ENCODE measurements around the gene SLCO2A1.

DNA sequence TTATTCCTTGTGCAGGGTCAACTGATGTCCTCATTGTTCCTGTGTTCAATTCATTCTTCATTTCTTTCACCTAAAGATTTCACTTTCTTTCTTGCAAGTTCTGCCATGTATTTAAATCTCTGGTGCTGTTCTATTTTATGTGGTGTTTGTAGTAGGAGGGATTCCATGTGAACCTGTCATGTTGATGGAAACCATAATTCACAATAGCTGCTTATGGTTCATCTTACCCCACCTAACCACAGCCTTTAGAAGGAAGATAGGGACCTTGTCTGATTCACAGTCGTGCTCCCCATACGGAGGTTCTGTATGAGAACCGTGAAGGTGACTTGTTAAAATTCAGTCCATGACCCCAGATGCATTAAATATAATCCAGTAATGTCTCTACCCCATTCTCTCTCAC, 21.9 kb downstream of the SLCO2A1 start:
- TF ChIP-seq, protein P1, sequence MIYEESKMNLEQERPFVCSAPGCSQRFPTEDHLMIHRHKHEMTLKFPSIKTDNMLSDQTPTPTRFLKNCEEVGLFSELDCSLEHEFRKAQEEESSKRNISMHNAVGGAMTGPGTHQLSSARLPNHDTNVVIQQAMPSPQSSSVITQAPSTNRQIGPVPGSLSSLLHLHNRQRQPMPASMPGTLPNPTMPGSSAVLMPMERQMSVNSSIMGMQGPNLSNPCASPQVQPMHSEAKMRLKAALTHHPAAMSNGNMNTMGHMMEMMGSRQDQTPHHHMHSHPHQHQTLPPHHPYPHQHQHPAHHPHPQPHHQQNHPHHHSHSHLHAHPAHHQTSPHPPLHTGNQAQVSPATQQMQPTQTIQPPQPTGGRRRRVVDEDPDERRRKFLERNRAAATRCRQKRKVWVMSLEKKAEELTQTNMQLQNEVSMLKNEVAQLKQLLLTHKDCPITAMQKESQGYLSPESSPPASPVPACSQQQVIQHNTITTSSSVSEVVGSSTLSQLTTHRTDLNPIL (CRISPR knock-in tag; IDR thresholded peaks at IDR 0.05; ENCODE audit: low read depth) = no peak
- no peak for TF ChIP-seq ZNF565 (CRISPR knock-in tag; conservative IDR thresholded peaks at IDR 0.05; ENCODE audit: low read depth)
- no peak for TF ChIP-seq RARB (CRISPR knock-in tag; IDR thresholded peaks at IDR 0.05)
- TF ChIP-seq ARNTL (CRISPR knock-in tag; IDR thresholded peaks at IDR 0.05; ENCODE audit: borderline replicate concordance, low read depth) = no peak
- TF ChIP-seq ZNF70 (CRISPR knock-in tag; IDR thresholded peaks at IDR 0.05) = no peak
- TF ChIP-seq, protein P2, sequence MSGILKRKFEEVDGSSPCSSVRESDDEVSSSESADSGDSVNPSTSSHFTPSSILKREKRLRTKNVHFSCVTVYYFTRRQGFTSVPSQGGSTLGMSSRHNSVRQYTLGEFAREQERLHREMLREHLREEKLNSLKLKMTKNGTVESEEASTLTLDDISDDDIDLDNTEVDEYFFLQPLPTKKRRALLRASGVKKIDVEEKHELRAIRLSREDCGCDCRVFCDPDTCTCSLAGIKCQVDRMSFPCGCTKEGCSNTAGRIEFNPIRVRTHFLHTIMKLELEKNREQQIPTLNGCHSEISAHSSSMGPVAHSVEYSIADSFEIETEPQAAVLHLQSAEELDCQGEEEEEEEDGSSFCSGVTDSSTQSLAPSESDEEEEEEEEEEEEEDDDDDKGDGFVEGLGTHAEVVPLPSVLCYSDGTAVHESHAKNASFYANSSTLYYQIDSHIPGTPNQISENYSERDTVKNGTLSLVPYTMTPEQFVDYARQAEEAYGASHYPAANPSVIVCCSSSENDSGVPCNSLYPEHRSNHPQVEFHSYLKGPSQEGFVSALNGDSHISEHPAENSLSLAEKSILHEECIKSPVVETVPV (CRISPR knock-in tag; IDR thresholded peaks at IDR 0.05) = no peak
- no peak for TF ChIP-seq ZFP30 (CRISPR knock-in tag; IDR thresholded peaks at IDR 0.05)
- no peak for TF ChIP-seq ZFP3 (CRISPR knock-in tag; IDR thresholded peaks at IDR 0.05)
- TF ChIP-seq SNAI2 (CRISPR knock-in tag; IDR thresholded peaks at IDR 0.05) = no peak
- TF ChIP-seq, protein P3, sequence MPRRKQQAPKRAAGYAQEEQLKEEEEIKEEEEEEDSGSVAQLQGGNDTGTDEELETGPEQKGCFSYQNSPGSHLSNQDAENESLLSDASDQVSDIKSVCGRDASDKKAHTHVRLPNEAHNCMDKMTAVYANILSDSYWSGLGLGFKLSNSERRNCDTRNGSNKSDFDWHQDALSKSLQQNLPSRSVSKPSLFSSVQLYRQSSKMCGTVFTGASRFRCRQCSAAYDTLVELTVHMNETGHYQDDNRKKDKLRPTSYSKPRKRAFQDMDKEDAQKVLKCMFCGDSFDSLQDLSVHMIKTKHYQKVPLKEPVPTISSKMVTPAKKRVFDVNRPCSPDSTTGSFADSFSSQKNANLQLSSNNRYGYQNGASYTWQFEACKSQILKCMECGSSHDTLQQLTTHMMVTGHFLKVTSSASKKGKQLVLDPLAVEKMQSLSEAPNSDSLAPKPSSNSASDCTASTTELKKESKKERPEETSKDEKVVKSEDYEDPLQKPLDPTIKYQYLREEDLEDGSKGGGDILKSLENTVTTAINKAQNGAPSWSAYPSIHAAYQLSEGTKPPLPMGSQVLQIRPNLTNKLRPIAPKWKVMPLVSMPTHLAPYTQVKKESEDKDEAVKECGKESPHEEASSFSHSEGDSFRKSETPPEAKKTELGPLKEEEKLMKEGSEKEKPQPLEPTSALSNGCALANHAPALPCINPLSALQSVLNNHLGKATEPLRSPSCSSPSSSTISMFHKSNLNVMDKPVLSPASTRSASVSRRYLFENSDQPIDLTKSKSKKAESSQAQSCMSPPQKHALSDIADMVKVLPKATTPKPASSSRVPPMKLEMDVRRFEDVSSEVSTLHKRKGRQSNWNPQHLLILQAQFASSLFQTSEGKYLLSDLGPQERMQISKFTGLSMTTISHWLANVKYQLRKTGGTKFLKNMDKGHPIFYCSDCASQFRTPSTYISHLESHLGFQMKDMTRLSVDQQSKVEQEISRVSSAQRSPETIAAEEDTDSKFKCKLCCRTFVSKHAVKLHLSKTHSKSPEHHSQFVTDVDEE (CRISPR knock-in tag; IDR thresholded peaks at IDR 0.05) = no peak
- no peak for TF ChIP-seq TCF4 (CRISPR knock-in tag; IDR thresholded peaks at IDR 0.05; ENCODE audit: borderline replicate concordance)
- TF ChIP-seq CSDC2 (CRISPR knock-in tag; IDR thresholded peaks at IDR 0.05) = no peak
- TF ChIP-seq TOX (CRISPR knock-in tag; IDR thresholded peaks at IDR 0.05; ENCODE audit: borderline replicate concordance) = no peak
